GM12801 (cell line): ENCODE results near the gene MDN1.

ENCODE experiments used
- CTCF ChIP-seq: IDR thresholded peaks from one replicate; pipeline ENCODE4 v1.5.1; 2011; ENCODE audit warnings: control low read depth; ENCODE audit not compliant: insufficient read length; ENCODE audit errors: extremely low read depth

MDN1 gene

DNA sequence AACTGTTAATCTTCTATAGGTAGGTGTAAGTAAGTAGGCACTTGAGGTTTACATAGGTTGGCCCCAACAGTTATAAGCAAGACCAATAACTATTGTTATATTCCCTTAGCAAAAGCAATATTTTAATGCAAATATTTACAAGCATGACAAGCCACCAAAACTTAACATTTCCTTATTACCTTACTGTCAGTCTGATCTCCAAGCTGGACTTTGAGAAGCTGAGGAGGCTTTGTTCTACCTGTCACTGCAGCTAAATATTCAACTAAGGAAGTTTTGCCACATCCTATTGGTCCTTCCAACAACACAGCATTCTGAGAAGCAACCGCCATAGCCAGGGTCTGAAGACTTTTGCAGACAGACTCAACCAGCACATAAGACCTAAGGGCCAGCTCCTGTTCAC is 29.6 kb downstream of the MDN1 start:
- TF ChIP-seq CTCF = no peak

DNA sequence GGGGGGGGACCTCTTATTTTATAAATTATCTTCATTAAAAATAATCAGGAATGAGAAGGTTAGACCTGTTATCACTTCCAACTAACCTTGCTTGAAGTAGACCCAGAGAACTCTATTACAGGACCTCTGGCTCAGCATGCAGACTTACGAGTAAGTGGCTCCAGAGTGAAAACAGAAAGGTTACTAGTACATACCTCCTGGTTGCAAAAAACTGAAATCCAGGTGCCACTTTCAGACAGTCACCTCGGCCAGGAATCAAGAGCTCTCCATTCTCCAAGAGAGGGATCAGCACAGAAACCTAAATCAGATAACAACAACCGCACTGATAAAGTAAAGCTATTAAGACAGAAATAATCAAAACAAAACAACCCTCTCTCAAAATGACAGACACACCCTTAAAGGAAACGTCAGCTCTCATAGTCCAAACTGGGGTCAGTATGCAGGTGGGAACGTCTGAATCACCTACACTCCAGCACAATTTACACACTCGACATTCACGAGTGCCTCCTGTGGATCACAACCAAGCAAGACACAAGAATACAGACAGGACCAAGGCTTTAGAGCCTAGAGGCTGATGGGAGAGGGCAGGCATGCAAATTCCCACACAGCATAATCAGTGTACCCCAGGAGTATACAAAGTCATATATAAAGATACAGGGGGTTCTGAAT is 31.8 kb downstream of the MDN1 start:
- no peak for TF ChIP-seq CTCF

DNA sequence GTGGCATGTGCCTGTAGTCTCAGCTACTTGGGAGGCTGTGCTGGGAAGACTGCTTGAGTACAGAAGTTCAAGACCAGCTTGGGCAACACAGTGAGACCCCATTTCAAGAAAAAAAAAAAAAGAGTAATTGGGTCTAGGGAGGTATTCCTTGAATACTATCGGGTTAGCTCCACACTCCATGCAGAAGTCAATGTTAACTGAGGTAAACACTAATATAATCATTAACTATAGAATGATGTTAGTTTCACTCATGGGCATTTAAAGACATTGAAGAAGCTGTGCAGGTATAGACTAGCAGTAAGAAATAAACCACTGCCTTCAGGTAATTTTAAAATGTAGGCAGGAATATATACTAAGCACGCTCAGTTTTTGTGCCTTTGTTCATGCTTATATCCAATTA is 32.6 kb downstream of the MDN1 start:
- no peak for TF ChIP-seq CTCF

GRCh38 chr6:89784838-89785237 is 34.8 kb downstream of the MDN1 start:
- TF ChIP-seq CTCF = no peak

DNA sequence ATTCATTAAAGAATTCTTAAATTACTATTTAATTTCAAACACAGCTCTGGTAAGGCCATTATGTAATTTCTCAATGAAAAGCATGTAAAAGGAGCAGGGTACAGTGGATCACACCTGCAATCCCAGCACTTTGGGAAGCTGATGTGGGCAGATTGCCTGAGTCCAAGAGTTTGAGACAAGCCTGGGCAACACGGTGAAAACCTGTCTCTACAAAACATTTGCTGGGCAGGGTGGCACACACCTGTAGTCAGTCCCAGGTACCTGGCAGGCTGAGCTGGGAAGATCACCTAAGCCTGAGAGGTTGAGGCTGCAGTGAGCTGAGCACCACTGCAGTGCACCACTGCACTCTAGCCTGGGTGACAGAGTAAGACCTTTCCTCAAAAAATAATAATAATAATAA is 37.4 kb downstream of the MDN1 start:
- TF ChIP-seq CTCF = no peak

DNA sequence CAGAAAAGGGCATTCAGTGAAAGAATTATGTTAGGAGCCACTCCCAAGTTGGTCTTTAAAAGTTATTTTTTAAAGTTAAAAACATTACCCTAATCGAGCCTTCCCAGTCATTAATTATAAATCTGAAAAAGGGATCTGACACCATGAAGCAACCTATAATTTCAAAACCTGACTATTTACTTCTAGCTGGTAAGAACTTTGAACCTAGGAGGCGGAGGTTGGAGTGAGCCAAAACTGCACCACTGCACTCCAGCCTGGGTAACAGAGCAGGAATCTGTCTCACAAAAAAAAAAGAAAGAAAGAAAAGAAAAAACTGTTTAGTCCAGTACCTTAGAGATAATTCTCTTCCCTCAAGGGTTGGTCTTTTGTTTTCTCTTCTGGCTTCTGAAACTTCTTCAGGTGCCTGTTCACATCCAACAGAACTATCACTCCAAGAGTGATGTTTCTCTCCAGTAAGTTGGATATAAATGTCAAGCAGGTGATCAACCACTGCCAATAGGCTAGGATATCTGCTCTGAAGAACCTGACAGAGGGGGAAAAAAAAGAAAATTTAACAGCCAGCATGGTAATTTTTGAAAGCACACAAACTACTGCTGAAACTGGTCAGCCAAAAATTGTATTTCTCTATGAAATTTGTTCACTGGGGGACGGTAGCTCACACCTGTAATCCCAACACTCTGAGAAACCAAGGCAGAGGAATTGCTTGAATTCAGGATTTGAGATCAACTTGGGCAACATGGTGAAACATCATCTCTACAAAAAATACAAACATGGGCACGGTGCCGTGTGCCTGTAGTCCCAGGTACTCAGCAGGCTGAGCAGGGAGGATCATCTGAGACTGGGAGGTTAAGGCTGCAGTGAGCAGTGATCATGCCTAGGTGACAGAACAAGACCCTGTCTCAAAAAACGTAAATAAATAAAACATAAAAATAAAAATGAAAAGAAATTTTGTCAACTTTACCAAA is 38.2 kb downstream of the MDN1 start:
- TF ChIP-seq CTCF = no peak

- no peak for TF ChIP-seq CTCF
Measured at GRCh38 chr6:89777455-89777854, 42.1 kb downstream of the MDN1 start.
